Urothelium cell line (cell line): ENCODE measurements around the gene HELLS.
"Not testable (repeated sequence)": the region's sequence is repeated elsewhere in the genome, so short reads cannot be mapped to it uniquely, and the experiment has no call there.

Experiments used
- DNase-seq: peaks from one replicate; pipeline ENCODE4 v3.0.0; 2011; ENCODE audit warnings: low spot score, mixed read lengths
- FAIRE-seq: peaks from 2 replicates; lab custom pipeline; 2011; peaks lifted over from hg19 to GRCh38; lab: Jason Lieb, UNC

HELLS gene

DNA sequence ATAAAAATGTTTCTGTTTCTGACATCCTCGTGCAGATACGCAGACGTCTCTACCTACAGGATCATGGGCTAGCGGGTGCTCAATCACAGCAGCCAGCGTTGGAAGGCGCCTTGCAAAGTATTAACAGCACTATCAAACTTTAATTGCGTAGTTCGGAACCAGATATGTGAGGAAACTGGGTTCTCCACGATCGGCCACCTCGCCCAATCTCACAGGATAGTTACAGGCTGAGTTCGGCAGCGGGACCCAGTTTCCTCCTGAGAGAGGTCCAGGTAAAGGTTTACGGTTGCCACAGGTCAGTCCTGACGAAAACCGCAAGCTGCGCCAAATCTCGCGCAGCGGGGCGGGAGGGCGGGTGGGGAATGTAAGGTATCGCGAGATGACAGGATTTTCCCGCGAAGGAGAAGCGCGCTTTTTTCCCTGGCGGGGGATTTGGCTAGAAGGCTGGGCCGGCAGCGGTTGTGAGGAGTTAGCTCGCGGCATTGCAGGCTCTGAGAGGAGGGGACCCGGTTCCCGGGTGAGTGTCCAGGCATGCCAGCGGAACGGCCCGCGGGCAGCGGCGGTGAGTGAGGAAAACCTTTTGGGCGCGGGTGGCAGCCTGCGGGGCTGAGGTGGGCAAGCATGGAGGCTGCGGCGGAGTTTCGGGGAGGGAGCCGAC is at the start of gene HELLS:
HELLS (plus strand) TSS at position 398 of the 658 bp plus-strand sequence; CDS start at position 532, 134 bp downstream.
- FAIRE-seq, result no peak
- peak; percentile 66 for DNase-seq

DNA sequence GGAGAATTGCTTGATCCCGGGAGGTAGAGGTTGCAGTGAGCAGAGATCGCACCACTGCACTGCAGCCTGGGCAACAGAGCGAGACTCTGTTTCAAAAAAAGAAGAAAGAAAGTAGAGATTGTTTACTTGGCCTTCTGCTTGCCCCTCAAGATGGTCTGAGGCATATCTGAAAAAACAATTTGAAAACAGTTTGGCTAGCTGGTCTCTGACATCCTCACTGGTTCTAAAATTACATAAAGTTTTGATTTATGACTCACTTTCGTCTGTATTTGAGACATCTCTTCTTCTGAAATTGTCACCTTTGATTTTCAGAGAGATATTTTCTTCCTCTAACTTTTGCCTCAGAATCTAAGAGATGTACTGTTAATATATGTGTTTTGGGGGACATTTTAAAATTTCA is 49.6 kb upstream of the HELLS start:
- FAIRE-seq, result no peak
- DNase-seq, result no peak

DNA sequence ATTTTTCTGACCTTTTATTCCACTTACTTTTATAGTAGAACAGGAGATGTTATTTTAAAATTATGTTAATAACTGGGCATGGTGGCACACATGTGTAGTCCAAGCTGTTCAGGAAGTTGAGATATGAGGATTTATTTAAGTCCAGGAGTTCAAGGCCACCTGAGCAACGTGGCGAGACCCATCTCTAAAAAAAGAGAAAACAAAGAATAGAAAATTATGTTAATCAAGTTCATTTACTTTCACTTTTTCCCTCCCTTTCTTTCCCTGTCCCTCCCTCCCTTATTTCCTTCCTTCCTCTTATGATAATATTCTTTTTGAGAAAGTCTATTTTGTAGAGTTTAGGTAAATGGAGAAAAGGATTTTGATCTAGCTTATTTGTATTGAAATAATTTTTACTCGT is 48.9 kb upstream of the HELLS start:
- DNase-seq, result no peak
- FAIRE-seq, result no peak

DNA sequence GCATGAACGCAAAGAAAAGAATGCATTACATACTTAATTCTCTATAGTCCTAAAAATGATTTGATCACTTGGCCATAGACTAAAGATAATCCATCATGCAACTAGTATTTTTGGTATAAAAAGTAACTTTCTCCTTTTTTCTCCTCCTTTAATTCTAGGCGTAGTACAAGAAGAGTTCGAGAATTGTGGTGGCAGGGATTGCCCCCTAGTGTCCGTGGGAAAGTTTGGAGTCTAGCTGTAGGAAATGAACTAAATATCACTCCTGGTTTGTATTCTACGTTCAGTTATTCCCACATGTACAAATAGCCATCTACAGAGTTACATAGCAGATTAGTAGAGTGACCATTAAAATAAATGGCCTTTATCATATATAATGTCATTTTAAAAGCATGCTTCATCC is 45.5 kb upstream of the HELLS start:
- FAIRE-seq, result no peak
- peak; percentile 4 for DNase-seq

DNA sequence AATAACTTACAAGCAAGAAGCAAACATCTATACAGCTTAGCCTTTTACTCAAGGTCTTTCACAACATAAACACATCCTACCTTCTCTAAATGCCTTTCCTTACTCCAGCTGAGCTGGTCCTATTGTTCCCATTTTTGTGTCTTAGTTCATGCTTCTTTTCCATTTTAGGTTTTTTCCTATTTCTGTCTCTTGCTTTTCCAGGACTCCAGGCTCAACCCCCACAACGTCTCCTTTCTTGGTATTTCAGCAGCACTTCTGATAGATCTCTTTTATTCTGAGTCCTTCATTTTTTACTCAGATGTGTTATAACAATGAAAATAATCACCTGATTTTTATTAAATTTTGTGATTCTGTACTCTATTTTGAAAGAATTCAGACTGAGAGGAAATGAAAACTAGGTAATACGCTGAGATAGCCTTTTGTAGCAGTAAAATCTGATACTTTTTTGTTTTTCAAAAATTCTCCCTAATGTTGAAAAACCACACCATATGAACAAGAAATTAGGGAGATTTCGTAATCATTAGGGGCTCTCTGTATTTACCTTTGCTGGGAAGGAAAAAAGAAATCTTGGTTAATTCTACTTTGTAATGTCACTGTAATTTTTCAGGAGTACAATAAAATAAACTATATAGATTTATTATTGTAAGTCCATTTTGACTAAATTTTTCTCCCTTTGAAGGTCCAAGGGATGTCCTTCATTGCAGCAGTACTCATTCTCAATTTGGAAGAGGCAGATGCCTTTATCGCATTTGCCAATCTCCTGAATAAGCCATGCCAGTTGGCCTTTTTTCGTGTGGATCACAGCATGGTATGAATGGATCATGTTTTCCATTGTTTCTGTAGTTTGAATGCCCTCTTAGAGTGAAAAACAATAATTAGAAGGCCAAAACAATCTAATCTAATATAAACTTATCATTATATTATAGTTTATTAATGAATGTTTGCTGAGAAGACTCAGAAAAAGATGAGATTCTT is 24.0 kb upstream of the HELLS start:
- DNase-seq, result no peak
- no peak for FAIRE-seq

DNA sequence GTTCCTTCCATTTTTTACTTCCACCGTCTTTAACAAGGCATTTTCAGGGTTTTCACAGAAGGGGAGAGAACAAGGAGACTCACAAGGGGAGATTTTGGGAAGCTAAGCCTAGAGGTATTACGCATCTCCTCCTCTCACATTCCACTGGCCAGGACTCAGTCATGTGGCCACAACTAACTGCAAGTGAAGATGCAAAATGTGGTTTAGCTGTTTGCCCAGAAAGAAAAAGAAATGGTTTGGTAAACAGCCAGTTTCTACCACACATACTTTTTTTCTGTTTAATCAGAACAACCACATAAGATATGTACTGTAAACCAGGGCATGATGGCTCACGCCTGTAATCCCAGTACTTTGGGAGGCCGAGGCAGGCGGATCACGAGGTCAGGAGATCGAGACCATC is 21.4 kb upstream of the HELLS start:
- no peak for DNase-seq
- FAIRE-seq, result no peak

DNA sequence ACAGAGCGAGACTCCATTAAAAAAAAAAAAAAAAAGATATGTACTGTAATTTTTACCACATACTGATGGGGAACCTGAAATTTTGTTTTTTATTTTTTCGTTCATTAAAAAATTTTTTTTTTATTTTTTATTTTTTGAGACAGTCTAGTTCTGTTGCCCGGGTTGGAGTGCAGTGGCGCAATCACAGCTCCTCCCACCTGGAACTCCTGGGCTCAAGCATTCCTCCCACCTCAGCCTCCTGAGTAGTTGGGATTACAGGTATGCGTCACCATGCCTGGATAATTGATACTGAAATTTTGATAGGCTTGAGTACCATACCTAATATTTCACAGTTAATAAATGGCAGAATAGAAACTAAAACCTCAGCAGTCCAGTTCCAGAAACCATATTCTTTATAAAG is 20.9 kb upstream of the HELLS start:
- FAIRE-seq (no peak), DNase-seq (no peak)

DNA sequence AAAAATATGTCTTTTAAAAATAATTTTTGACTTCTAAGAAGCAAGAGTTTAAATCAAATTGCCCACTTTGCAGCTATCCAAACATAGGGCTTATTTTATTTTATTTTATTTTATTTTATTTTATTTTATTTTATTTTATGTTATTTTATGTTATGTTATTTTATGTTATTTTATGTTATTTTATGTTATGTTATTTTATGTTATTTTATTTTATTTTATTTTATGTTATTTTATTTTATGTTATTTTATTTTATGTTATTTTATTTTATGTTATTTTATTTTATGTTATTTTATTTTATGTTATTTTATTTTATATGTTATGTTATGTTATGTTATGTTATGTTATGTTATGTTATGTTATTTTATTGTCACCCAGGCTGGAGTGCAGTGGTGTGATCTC is 14.0 kb upstream of the HELLS start:
- not testable (repeated sequence) for FAIRE-seq, DNase-seq

DNA sequence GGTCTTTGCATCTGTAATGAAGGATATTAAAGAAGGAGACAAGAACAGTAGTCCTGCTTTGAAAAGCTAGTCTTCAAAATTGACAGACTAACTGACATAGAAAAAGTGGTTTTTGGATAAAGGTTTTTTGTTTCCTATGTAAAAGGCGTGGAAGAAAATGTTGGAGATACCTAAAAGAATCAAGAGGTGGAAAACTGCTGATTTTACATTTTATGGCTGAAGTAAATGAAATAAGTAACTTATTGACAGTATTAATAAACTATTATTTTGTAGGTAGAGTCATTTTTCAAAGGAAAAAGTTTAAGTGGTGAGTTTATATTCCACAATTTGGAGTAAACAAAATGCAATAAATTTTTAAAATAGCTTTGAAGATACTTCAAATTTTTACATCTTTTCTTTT is 12.6 kb upstream of the HELLS start:
- no peak for FAIRE-seq

DNA sequence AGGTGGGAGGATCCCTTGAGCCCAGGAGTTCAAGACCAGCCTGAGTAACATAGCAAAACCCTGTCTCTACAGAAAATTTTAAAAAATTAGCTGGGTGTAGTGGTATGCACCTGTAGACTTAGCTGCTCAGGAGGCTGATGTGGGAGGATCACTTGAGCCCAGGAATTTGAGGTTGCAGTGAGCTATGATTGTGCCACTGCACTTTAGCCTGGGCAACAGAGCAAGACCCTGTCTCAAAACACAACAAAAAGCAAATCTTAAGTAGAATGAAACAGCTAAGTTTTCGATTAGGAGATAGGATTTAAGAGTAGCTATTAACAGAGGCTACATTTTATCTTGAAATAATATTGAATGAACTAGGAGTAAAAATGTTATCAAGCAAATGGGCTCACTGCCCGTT is 3.3 kb upstream of the HELLS start:
- FAIRE-seq, DNase-seq: not testable (repeated sequence)

More for the DNA sequence above, 12.6 kb upstream of the HELLS start:
- no peak for DNase-seq

DNA sequence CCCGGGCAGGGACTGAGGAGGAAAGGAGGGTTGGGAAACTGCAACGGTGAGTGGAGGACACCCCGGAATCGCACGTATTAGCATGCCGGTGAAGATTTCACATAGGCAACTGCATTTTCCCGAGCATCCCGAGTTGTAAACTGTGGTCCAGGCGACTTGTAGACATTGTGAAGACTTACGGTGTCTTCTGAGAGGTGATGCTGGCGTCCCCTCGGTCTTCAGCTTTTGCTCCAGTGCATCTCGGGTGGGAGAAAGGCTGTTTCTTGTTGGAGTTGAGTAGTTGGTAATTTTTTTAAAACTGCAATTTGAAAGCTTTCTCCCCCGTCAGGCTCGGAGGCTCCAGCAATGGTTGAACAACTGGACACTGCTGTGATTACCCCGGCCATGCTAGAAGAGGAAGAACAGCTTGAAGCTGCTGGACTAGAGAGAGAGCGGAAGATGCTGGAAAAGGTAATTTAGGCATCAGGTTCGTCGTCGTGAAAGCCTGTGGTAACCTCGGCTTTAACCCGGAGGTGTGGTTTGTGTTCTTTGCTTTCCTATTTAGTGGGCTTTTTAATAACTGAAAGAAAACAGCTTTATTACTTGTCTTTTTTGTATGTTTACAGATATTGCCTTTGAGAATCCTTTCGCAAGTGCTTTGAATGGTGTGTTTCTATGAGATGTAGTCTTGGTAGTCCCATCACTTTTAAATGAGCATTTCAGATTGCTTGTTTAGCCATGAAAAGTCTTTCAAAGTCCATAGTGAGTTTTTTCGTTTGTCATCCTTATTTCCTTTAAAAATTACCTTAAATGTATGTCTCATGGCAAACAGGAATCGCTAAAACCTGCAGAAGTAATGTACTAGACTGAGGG is 687 bp downstream of the HELLS start:
- no peak for FAIRE-seq
- DNase-seq, result no peak

DNA sequence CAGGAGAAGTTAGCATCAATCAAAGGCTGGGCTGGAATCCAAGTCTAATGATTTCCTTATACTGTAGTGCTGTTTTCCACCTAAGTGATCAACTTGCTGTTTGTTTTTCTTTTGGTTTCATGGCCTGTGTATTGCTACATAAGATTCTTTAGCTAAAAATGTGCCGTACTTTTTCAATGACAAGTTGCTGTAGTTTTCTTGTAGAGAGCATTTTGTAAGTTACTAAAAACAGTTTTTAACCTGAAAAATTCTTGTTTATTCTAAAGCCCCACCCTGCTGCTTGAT is 1.3 kb downstream of the HELLS start:
- FAIRE-seq (no peak), DNase-seq (no peak)

DNA sequence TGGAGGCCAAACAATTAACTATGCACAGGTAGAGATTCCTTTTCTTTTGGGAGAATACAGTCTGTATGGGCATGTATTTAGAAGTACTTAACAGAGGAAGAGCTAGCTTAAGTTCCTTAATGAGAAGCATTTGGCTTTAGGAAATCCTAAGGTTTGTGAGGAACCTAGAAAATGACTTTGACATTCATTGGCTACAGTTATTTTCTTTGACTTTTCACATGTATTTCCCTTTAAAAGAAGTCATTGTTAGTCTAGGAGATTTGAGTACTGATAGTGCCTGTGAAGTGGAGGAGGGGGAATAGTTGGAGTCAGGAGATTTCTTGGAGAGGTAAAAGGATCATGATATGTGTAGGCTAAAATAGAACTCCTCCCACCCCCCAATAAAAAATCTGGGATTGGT is 3.6 kb downstream of the HELLS start:
- FAIRE-seq (no peak), DNase-seq (no peak)

DNA sequence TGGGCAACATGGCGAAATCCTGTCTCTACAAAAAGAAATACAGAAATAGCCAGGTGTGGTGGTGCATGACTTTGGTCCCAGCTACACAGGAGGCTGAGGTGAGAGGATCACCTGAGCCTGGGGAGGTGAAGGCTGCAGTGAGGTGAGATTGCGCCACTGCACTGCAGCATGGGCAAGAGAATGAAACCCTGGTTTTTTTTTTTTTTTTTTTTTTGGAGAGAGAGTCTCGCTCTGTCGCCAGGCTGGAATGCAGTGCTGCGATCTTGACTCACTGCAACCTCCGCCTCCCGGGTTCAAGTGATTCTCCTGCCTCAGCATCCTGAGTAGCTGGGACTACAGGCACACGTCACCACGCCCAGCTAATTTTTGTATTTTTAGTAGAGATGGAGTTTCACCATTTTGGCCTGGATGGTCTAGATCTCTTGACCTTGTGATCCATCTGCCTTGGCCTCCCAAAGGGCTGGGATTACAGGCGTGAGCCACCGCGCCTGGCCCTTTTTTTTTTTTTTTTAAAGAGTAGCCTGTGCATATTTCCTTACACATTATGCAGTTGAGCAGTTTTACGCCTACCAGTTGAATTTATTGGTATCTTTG is 22.2 kb downstream of the HELLS start:
- not testable (repeated sequence) for FAIRE-seq, DNase-seq

DNA sequence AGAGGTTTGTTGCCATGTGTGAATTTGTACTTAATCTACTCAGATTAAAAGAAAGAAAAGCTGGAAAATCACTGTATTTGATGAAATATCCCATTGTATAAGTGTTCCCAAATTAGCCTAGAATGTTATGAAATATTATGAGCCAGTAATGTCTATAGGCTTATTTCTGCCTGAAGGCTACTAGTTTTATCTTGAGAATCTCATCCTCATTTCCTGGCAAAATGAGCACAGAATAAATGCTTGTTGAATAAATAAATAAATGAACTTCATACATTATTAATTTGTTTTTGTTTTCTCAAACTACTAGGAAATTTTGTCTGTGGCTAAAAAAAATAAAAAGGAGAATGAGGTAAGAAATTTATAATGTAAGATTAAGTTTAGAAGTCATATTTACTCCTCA is 25.5 kb downstream of the HELLS start:
- no peak for FAIRE-seq
- DNase-seq, result no peak

DNA sequence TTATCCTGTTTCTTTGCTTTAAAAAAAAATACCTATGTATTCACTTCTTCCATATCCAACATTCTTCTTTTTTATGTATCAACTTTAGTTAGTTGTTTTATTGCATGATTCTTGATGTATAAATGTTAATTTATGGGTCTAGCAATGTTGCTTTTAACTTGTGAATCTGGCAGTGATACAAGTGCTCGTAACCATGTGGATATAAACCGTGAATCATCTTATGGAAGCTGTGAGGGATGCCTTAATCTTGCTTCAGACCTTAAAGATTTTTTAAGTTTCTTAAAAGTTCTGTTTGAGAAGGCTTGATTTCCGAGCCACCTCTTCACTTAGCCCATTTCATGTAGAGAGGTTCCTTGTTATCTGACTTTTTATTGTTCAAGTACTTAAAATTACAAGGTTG is 25.9 kb downstream of the HELLS start:
- FAIRE-seq (no peak), DNase-seq (no peak)

DNA sequence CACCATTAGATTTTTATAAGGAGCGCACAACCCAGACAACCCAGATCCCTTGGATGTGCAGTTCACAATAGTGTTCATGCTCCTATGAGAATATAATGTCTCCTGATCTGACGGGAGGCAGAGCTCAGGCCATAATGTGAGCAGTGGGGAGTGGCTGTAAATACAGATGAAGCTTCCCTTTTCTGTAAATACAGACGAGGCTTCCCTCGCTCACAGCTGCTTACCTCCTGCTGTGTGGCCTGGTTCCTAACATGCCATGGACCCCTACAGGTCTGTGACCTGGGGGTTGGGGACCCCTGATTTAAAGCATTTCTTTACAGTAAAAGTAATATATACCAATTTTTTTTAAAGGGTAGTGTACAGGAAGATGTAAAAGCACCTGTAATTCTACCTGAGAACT is 33.2 kb downstream of the HELLS start:
- FAIRE-seq, result no peak

DNA sequence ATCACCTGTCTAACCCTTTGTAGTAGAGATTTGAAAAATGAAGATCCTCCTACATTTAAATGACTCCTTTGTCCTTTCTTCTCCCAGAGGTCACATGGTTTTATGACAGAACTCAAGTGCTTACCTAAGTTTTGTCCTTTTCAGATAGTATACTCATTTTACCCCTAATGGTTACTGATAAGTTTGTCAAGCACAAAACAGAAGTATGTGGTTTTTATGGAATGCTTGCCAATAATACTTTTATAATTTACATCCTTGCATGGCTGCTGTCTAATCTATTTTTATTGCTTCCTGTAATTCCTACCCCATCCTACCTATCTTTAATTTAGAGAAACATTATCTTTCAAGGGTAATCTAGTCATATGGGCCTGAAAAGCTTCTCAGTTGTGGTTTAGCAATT is 37.5 kb downstream of the HELLS start:
- FAIRE-seq, result no peak
- DNase-seq, result no peak

More for the DNA sequence above, 33.2 kb downstream of the HELLS start:
- no peak for DNase-seq

DNA sequence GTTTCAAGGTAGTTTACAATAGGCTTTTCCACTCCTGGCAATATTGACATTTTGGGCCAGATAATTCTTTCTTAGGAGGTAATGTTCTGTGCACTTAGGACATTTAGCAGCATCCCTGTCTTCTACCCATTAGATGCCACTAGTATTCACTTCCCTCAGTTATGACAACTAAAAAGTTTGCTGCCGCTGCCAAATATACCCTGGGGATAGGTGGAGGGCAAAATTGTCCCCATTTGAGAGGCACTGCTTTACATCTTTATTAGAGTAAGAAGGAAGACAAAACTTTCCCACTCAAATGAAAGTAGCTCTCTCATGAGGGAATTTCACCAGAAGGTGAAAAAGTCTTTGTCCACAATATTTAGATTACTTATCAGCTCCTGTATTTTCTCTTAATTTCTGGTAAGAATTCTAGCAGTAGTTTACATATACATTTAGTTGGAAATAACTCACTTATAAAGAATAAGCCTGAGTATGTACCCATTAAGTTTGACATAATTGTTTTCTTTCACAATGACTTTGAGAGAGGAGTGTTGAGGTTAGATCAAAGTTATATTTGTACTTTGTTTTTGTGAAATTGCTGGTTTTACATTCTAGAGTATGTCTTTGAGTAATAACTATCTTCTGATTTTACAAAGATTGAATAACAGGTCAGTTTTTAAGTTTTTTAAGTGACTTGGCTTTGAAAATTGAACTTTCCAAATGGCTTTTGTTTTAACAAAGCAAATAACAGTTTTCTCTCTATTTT is 46.0 kb downstream of the HELLS start:
- no peak for DNase-seq
- FAIRE-seq, result no peak
